ENCODE results near the gene CSK. TPM values are rescaled to one million over a fixed set of nuclear protein-coding genes. Genes with fewer than 3 reads are reported as not detected.
"Not testable (repeated sequence)": the region's sequence is repeated elsewhere in the genome, so short reads cannot be mapped to it uniquely, and the experiment has no call there.

Gene CSK
- total RNA-seq (2012; rRNA removed), result 40.1 and 40.8 TPM in 2 replicates

DNA sequence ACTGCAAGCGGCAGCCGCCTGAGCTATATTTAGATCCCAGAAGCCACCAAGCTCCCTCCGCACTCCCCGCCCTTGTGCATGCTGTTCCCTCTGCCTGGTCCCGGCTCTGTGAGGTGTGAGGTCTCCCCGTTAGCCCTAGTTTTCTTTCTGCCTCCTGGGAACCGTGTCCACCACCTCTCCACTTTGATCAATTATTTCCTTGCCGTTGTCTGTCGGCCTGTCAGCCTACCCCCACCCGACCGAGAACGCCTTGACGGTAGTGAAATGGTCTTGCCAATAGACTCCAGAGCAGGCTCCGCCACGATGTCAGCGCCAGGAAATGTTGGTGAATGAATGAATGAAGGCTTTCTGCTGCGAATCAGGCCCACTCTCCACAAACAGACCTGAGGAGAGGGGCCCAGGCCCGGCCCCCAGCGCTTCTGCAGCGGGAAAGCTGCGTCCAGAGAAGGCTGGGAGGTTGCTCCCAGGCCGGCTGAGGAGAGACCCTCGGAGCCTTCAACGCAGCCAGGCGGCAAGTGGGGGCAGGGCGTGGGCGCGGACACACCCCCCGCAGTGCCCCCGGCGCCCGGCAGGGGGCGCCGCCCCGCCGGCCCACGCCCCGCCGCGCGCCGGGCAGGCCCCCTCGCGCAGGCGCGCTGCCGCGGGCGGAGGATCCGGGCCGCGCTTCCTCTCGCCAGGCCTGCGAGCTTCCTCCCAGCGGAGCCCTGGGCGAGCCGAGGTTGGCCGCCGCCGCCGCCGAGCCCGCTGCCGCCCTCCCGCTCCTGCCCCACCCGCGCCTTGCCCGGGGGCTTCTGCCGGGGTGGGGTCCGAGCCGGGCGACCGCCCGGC, at the start of gene CSK:
TSS of gene CSK (plus strand) at position 650 of the 828 bp plus-strand sequence. CDS start 16,218 bp downstream, outside the sequence.
- Histone ChIP-seq H3K4me1 (ENCODE audit: control insufficient read depth, insufficient read depth, low read length) (peaks cover 27% of the 10 kb centered on the region), H3K9me3 (replicated peaks; ENCODE audit: low read length) (no peaks in the 10 kb centered on the region), H3K27me3 (ENCODE audit: control insufficient read depth, insufficient read depth, low read length) (no peaks in the 10 kb centered on the region), H3K4me2 (ENCODE audit: low read length) (peak within 1 kb of the TSS; percentile 88), H3K4me3 (ENCODE audit: low read length) (peak within 1 kb of the TSS; percentile 75), H3K9ac (ENCODE audit: low read depth, low read length) (peak within 1 kb of the TSS; percentile 92), H3K36me3 (ENCODE audit: insufficient read depth, low read length) (peaks cover 5% of the 10 kb centered on the region)

DNA sequence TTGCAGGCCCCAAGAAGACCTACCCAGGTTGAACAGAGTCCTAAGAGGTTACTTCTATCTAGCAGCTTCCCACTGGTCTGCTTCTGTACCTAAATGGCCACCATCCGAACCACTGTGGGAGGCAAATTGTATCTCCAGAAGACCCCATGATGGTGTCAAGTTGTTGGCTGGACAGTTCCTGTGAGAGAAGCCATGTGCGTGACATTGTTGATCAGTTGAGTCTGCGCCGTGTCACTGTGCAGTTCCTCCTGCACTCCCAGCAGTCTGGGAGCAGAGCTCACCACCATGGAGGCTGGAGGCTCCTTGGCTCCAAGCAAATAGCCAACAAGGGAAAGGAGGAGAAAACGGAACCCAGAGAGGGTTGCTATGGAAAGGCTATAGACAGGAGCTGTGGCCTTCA, 49.0 kb upstream of the CSK start:
- H3K4me3 ChIP-seq (ENCODE audit: low read length), result no peak overlapping the region
- H3K4me2 ChIP-seq (ENCODE audit: low read length), result no peak overlapping the region
- H3K9me3 ChIP-seq (replicated peaks; ENCODE audit: low read length), result no peaks in the 10 kb centered on the region
- H3K27me3 ChIP-seq (ENCODE audit: control insufficient read depth, insufficient read depth, low read length), result peaks cover 75% of the 10 kb centered on the region
- H3K4me1 ChIP-seq (ENCODE audit: control insufficient read depth, insufficient read depth, low read length), result no peaks in the 10 kb centered on the region
- H3K9ac ChIP-seq (ENCODE audit: low read depth, low read length), result no peak overlapping the region
- H3K36me3 ChIP-seq (ENCODE audit: insufficient read depth, low read length), result no peaks in the 10 kb centered on the region

DNA sequence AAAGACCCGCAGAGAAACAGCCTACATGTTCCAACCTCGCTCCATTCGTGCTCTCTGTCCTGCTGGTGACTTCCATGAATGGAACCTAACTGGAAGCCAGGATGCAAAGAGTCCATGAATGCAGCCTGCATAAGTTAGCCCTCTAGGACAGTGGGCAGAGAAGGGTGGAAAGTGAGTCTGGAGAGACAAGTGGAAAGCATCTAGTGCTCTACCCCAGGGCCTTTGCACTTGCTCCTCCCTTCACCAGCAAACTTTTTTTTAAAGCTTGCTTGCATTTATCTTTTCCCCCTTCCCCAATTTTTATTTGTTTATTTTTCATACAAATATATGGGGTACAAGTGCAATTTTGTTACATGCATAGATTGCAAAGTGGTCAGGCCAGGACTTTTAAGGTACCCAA, 48.6 kb upstream of the CSK start:
- H3K4me1 ChIP-seq (ENCODE audit: control insufficient read depth, insufficient read depth, low read length), result no peaks in the 10 kb centered on the region
- no peaks in the 10 kb centered on the region for H3K36me3 ChIP-seq (ENCODE audit: insufficient read depth, low read length)
- H3K9me3 ChIP-seq (replicated peaks; ENCODE audit: low read length), result no peaks in the 10 kb centered on the region
- H3K4me2 ChIP-seq (ENCODE audit: low read length), result no peak overlapping the region
- no peak overlapping the region for H3K9ac ChIP-seq (ENCODE audit: low read depth, low read length)
- peaks cover 73% of the 10 kb centered on the region for H3K27me3 ChIP-seq (ENCODE audit: control insufficient read depth, insufficient read depth, low read length)
- no peak overlapping the region for H3K4me3 ChIP-seq (ENCODE audit: low read length)

DNA sequence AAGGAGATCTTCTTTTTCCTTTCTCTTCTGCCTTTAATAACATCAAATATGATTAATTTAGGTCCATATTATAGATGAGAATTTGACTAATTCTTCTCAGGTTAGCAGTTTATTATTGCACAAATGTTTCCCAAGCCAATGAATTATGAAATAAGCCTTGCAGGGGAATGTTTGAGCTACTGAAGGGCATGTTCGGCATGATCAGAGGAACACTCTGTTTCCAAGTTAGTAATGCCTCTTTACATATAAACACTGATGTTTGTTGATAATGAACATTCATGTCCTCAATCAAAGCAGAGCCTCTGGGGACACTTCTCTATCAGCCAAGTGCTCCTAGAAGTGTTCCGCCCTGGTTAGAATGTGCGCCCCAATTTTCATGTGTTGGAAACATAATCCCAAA, 46.6 kb upstream of the CSK start:
- peaks cover 74% of the 10 kb centered on the region for H3K27me3 ChIP-seq (ENCODE audit: control insufficient read depth, insufficient read depth, low read length)
- no peaks in the 10 kb centered on the region for H3K4me1 ChIP-seq (ENCODE audit: control insufficient read depth, insufficient read depth, low read length)
- no peaks in the 10 kb centered on the region for H3K36me3 ChIP-seq (ENCODE audit: insufficient read depth, low read length)
- H3K4me2 ChIP-seq (ENCODE audit: low read length), result no peak overlapping the region
- H3K9ac ChIP-seq (ENCODE audit: low read depth, low read length), result no peak overlapping the region
- H3K9me3 ChIP-seq (replicated peaks; ENCODE audit: low read length), result no peaks in the 10 kb centered on the region
- no peak overlapping the region for H3K4me3 ChIP-seq (ENCODE audit: low read length)

DNA sequence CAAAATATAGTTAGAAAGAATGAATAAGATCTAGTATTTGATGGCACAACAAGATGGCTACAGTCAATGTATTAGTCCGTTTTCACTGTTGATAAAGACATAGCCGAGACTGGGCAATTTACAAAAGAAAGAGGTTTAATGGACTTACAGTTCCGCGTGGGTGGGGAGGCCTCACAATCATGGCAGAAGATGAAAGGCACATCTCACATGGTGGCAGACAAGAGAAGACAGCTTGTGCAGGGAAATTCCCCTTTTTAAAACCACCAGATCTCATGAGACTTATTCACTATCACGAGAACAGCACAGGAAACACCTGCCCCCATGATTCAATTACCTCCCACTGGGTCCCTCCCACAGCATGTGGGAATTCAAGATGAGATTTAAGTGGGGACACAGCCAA, 43.6 kb upstream of the CSK start:
- H3K4me3 ChIP-seq (ENCODE audit: low read length); H3K36me3 ChIP-seq (ENCODE audit: insufficient read depth, low read length); H3K9ac ChIP-seq (ENCODE audit: low read depth, low read length); H3K4me2 ChIP-seq (ENCODE audit: low read length); H3K4me1 ChIP-seq (ENCODE audit: control insufficient read depth, insufficient read depth, low read length); H3K9me3 ChIP-seq (replicated peaks; ENCODE audit: low read length): not testable (repeated sequence)
- peaks cover 55% of the 10 kb centered on the region for H3K27me3 ChIP-seq (ENCODE audit: control insufficient read depth, insufficient read depth, low read length)

DNA sequence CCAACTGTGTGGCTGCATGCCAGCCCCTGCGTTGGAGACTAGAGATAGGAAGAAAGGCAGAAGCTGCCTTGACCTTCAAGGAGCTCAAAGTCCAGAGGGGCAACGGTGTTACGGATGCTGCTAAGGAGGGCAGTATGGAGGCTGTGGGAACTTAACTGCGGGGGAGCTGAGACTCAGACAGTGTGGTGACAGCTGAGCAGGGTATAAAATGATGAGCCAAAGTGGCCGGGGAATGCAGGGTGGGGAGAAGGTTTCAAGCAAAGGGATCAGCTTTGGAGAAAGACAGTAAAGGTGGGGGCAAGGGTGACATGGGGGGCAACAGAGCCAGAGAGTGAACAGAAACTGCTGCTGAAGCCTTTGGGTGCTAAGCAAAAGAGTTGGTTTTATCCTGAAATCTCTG, 39.5 kb upstream of the CSK start:
- Histone ChIP-seq H3K4me3 (ENCODE audit: low read length) (no peak overlapping the region), H3K9me3 (replicated peaks; ENCODE audit: low read length) (no peaks in the 10 kb centered on the region), H3K4me1 (ENCODE audit: control insufficient read depth, insufficient read depth, low read length) (no peaks in the 10 kb centered on the region), H3K4me2 (ENCODE audit: low read length) (no peak overlapping the region), H3K27me3 (ENCODE audit: control insufficient read depth, insufficient read depth, low read length) (peaks cover 24% of the 10 kb centered on the region), H3K9ac (ENCODE audit: low read depth, low read length) (no peak overlapping the region), H3K36me3 (ENCODE audit: insufficient read depth, low read length) (no peaks in the 10 kb centered on the region)

DNA sequence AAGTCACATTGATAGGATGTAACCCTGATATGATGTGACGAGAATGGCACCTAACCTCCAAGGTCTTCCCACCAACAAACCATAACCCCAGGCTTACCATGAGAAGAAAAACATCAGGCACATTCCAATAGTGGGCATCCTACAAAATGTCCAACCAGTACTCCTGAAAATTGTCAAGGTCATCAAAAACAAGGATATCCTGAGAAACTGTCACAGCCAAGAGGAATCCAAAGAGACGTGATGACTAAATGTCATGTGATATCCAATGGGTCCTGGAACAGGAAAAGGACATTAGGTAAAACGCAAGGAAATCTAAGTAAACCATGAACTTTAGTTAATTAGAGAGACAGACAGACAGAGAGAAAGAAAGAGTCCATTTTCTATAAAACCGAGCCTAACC, 35.5 kb upstream of the CSK start:
- peaks cover 46% of the 10 kb centered on the region for H3K27me3 ChIP-seq (ENCODE audit: control insufficient read depth, insufficient read depth, low read length)

DNA sequence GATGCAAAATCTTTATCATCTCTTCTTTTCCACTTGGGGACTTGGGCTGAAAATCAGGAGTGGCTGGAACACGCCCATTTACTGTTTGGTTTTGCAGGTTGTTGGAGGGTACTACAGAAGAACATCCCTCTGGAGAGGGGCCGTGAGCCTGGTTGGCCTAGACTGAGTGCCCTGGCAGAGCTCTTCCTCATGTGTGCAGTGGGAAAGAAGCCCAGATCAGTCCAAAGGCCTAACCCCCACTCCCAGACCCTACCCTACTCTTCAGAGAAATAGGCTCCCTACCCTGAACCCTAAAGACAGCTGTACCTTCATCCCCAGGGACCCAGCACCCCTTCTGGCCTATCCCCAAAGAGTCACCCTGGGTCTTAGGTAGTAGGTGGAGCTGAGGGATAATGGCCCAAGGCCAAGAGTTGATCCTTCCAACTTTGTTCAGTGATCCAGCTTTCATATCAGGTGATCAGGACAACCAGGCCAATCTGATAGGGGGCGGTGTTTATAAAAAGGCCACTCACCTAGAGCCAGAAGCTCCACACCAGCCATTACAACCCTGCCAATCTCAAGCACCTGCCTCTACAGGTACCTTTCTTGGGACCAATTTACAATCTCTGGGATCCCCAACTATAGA, 33.4 kb upstream of the CSK start, which contains the start of gene CYP1A2:
TSS of gene CYP1A2 (plus strand) at position 524 of the 625 bp plus-strand sequence. CDS start 894 bp downstream, outside the sequence.
- Histone ChIP-seq H3K4me1 (ENCODE audit: control insufficient read depth, insufficient read depth, low read length) (no peaks in the 10 kb centered on the region), H3K4me3 (ENCODE audit: low read length) (no peak within 1 kb of the TSS), H3K9me3 (replicated peaks; ENCODE audit: low read length) (no peaks in the 10 kb centered on the region), H3K27me3 (ENCODE audit: control insufficient read depth, insufficient read depth, low read length) (peaks cover 56% of the 10 kb centered on the region), H3K9ac (ENCODE audit: low read depth, low read length) (no peak within 1 kb of the TSS), H3K36me3 (ENCODE audit: insufficient read depth, low read length) (no peaks in the 10 kb centered on the region), H3K4me2 (ENCODE audit: low read length) (no peak within 1 kb of the TSS)

More for the DNA sequence above, 35.5 kb upstream of the CSK start:
- H3K4me3 ChIP-seq (ENCODE audit: low read length), result no peak overlapping the region
- no peaks in the 10 kb centered on the region for H3K9me3 ChIP-seq (replicated peaks; ENCODE audit: low read length)
- H3K9ac ChIP-seq (ENCODE audit: low read depth, low read length), result no peak overlapping the region
- no peak overlapping the region for H3K4me2 ChIP-seq (ENCODE audit: low read length)
- H3K36me3 ChIP-seq (ENCODE audit: insufficient read depth, low read length), result no peaks in the 10 kb centered on the region
- H3K4me1 ChIP-seq (ENCODE audit: control insufficient read depth, insufficient read depth, low read length), result no peaks in the 10 kb centered on the region

DNA sequence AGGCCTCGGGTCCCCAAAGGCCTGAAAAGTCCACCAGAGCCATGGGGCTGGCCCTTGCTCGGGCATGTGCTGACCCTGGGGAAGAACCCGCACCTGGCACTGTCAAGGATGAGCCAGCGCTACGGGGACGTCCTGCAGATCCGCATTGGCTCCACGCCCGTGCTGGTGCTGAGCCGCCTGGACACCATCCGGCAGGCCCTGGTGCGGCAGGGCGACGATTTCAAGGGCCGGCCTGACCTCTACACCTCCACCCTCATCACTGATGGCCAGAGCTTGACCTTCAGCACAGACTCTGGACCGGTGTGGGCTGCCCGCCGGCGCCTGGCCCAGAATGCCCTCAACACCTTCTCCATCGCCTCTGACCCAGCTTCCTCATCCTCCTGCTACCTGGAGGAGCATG, 32.0 kb upstream of the CSK start:
- no peaks in the 10 kb centered on the region for H3K36me3 ChIP-seq (ENCODE audit: insufficient read depth, low read length)
- H3K9ac ChIP-seq (ENCODE audit: low read depth, low read length), result no peak overlapping the region
- H3K4me2 ChIP-seq (ENCODE audit: low read length), result no peak overlapping the region
- no peaks in the 10 kb centered on the region for H3K9me3 ChIP-seq (replicated peaks; ENCODE audit: low read length)
- H3K4me1 ChIP-seq (ENCODE audit: control insufficient read depth, insufficient read depth, low read length), result no peaks in the 10 kb centered on the region
- H3K4me3 ChIP-seq (ENCODE audit: low read length), result no peak overlapping the region
- H3K27me3 ChIP-seq (ENCODE audit: control insufficient read depth, insufficient read depth, low read length), result peaks cover 65% of the 10 kb centered on the region

DNA sequence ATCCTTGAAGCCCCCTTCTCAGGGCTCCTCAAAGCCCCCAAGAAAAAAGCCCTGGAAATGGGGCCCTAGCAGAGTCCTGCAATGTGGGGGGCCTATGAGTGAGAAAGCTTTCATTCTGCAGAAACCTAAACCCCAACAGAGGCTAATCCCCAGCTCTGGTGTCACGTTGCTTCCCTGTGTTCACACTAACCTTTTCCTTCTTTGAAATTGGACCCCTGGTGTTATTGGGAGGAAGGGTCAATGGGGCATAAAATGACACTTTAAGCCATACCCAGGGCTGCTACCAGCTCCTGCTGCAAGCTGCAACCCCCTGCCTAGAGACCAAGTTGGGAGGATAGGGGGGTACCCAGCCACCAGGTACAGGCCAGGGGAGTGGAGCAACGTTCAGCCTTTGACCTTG, 31.1 kb upstream of the CSK start:
- Histone ChIP-seq H3K4me1 (ENCODE audit: control insufficient read depth, insufficient read depth, low read length) (no peaks in the 10 kb centered on the region), H3K4me2 (ENCODE audit: low read length) (no peak overlapping the region), H3K9ac (ENCODE audit: low read depth, low read length) (no peak overlapping the region), H3K9me3 (replicated peaks; ENCODE audit: low read length) (no peaks in the 10 kb centered on the region), H3K4me3 (ENCODE audit: low read length) (no peak overlapping the region), H3K27me3 (ENCODE audit: control insufficient read depth, insufficient read depth, low read length) (peaks cover 72% of the 10 kb centered on the region), H3K36me3 (ENCODE audit: insufficient read depth, low read length) (no peaks in the 10 kb centered on the region)

DNA sequence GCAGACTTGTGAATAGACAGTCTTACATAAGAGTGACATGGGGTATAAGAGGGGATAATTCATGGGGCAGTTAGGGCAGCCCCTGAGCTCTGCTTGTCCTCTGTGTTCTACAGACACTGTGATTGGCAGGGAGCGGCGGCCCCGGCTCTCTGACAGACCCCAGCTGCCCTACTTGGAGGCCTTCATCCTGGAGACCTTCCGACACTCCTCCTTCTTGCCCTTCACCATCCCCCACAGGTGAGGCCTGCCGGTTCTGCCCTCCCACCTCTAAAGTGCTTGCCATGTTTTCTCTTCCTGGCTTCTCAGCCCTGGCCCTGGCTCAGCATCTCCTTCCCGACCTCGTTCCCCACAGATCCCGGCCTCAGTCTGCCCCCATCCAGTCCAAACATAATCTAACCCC, 29.9 kb upstream of the CSK start:
- no peaks in the 10 kb centered on the region for H3K36me3 ChIP-seq (ENCODE audit: insufficient read depth, low read length)
- H3K27me3 ChIP-seq (ENCODE audit: control insufficient read depth, insufficient read depth, low read length), result peaks cover 80% of the 10 kb centered on the region
- H3K9me3 ChIP-seq (replicated peaks; ENCODE audit: low read length), result no peaks in the 10 kb centered on the region
- H3K4me3 ChIP-seq (ENCODE audit: low read length), result no peak overlapping the region
- H3K4me1 ChIP-seq (ENCODE audit: control insufficient read depth, insufficient read depth, low read length), result no peaks in the 10 kb centered on the region
- H3K9ac ChIP-seq (ENCODE audit: low read depth, low read length), result no peak overlapping the region
- no peak overlapping the region for H3K4me2 ChIP-seq (ENCODE audit: low read length)

Data from skeletal muscle satellite cell (primary cell).